Measurements from ENCODE around the gene SNAPC2. TPM values are rescaled to one million over a fixed set of nuclear protein-coding genes. Genes with fewer than 3 reads are reported as not detected.

SNAPC2 gene
- total RNA-seq, 2 experiments from 2014 or later: 9.9 to 10.9 TPM

DNA sequence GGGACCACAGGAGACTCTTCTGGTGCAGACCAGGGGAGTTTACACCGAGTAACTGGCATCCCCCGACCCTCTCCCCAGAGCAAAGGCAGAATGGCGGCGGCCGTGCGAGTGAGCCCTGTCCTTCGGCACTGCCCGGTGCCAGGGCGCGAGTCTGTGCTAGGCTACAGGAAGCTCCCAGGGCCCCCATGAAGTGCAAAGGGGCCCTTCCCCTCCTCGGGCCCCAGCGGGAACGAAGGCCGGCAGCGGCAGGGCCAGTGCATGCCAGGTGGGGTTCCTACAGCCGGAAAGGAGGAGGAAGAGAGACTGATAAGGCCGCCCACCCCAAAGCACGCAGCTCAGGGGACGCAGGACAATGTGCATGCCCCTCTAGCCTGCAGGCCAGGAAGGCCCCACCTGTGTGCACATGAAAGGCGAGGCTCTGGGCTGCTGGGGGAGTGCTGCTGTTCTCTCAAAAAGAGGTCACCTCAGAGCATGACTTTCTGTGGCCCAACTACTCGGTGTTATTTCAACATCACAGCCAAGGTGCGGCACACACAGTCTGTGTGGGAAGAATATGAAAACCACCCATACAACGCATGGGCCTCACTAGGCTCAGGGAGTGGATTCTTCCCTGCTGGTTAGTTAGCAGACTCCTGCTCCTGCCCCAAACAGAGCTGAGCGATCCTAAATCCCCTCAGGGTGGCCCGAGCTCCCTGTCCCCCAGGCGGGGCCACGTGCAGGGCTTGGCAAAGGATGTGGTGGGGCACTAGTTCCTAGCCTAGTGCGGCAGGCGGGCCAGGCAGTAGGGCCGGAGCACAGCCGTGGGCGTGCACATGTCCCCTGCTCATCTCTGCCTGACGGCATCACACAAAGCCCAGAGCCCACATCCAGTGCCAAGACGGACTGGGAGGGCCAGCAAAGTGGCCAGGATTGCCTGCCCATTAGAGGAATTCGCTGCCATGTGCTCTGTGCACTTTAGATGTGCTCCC lies 51.7 kb downstream of the SNAPC2 start:
- H3K4me1 Mint-ChIP-seq (ENCODE audit: low read depth): no peaks in the 10 kb centered on the region
- H3K27me3 ChIP-seq (ENCODE audit: control insufficient read depth in 1 of 2, insufficient read depth in 2 of 2, low read length in 2 of 2): no peaks in the 10 kb centered on the region
- peaks cover 65% of the 10 kb centered on the region for H3K36me3 ChIP-seq (ENCODE audit: insufficient read depth, low read length)
- H3K4me3 Mint-ChIP-seq: no peak overlapping the region
- CTCF ChIA-PET: interaction anchor here (1.1 to 1.5 kb wide), 3 partner anchors 13 to 43 kb away, joined by 5 to 6 read pairs (median 6); no protein-coding TSS in a partner anchor
- intact Hi-C loops (cut with DNase I, micrococcal nuclease): loop anchor here in 1 of 2 experiments (10.0 kb wide), 1 partner anchor 283 kb away; no protein-coding TSS in a partner anchor
- ATAC-seq (ENCODE audit: poor library complexity) (no peak), DNase-seq (no peak)
- POLR2A ChIA-PET: no interaction called here
- TF ChIP-seq CTCF (IDR thresholded peaks at IDR 0.05): no peak
- no peaks in the 10 kb centered on the region for H3K27me3 Mint-ChIP-seq
- peaks cover 48% of the 10 kb centered on the region for H3K36me3 Mint-ChIP-seq (ENCODE audit: low read depth)
- no peak overlapping the region for H3K27ac Mint-ChIP-seq
- H3K27ac ChIP-seq (ENCODE audit: low read depth in 1 of 2, low read length in 2 of 2): no peak overlapping the region
- H3K4me1 ChIP-seq (ENCODE audit: insufficient read depth, low read length): no peaks in the 10 kb centered on the region
- H3K9me3 ChIP-seq (ENCODE audit: control insufficient read depth in 1 of 2, insufficient read depth in 1 of 2, low read length in 2 of 2): no peaks in the 10 kb centered on the region
- H3K4me3 ChIP-seq (ENCODE audit: low read length): no peak overlapping the region
- H3K9me3 Mint-ChIP-seq: no peaks in the 10 kb centered on the region

Other genes starting within 250 kb of the SNAPC2 start
- under 1 TPM in 1 of 2 experiments, not detected in 1; 0.38 TPM for gene MCEMP1, start 243.2 kb upstream of the SNAPC2 start, total RNA-seq
- 10 to 100 TPM; 41.3 to 43.4 TPM for gene TRAPPC5, start 239.5 kb upstream of the SNAPC2 start, total RNA-seq
- not detected for gene FCER2, start 218.2 kb upstream of the SNAPC2 start, total RNA-seq
- gene CLEC4G, start 188.2 kb upstream of the SNAPC2 start, total RNA-seq: not detected
- not detected for gene CD209, start 172.8 kb upstream of the SNAPC2 start, total RNA-seq
- not detected for gene CLEC4M, start 157.1 kb upstream of the SNAPC2 start, total RNA-seq
- 1 to 10 TPM; 5.2 to 6.0 TPM for gene EVI5L, start 90.1 kb upstream of the SNAPC2 start, total RNA-seq
- gene PRR36, start 45.9 kb upstream of the SNAPC2 start, total RNA-seq: under 1 TPM; 0.25 to 0.30 TPM
- gene LRRC8E, start 31.8 kb upstream of the SNAPC2 start, total RNA-seq: not detected
- gene MAP2K7, start 16.5 kb upstream of the SNAPC2 start, total RNA-seq: 10 to 100 TPM; 81.7 to 82.3 TPM
- gene TGFBR3L, start 5.5 kb upstream of the SNAPC2 start, total RNA-seq: 1 to 10 TPM; 1.1 to 1.2 TPM
- not detected for gene CTXN1, start 5.8 kb downstream of the SNAPC2 start, total RNA-seq
- 10 to 100 TPM; 83.9 to 85.0 TPM for gene TIMM44, start 23.3 kb downstream of the SNAPC2 start, total RNA-seq
- gene ELAVL1, start 85.3 kb downstream of the SNAPC2 start, total RNA-seq: 10 to 100 TPM; 17.1 to 20.8 TPM
- gene CCL25, start 132.4 kb downstream of the SNAPC2 start, total RNA-seq: not detected
- not detected for gene FBN3, start 229.3 kb downstream of the SNAPC2 start, total RNA-seq